Measurements from ENCODE around the gene OR52D1. TPM values are rescaled to one million over a fixed set of nuclear protein-coding genes. Genes with fewer than 3 reads are reported as not detected.

OR52D1 gene
- total and polyA plus RNA-seq, 9 donors: not detected

DNA sequence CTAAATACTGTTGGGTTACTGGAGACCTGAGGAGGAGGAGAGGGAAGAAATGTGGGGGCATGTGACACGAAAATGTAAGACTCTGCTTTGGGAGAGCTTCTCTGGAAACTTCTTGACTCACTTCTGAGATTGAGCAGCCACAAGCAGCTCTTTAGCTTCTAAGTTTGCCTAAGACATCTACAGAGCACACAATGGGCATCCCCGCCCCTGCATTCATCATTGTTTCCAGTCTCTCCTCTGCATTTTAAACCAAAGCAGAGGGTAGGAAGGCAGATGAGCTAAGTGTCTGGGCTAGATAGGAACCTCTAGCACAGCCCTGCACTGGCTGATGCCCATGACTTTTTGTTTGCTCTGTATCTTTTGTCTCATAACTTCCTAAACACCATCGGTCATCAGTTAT, 2.1 kb upstream of the OR52D1 start:
- no peak overlapping the region for H3K27ac ChIP-seq (ENCODE audit: low read length)
- H3K9me3 ChIP-seq (replicated peaks; ENCODE audit: control insufficient read depth, low read depth, low read length): no peaks in the 10 kb centered on the region
- H3K4me3 ChIP-seq (ENCODE audit: low read length): no peak overlapping the region
- H3K36me3 ChIP-seq (ENCODE audit: control insufficient read depth, insufficient read depth, low read length): no peaks in the 10 kb centered on the region
- H3K27me3 ChIP-seq (ENCODE audit: control insufficient read depth, insufficient read depth, low read length): no peaks in the 10 kb centered on the region
- no peak for DNase-seq
- no peaks in the 10 kb centered on the region for H3K4me1 ChIP-seq (ENCODE audit: control insufficient read depth, insufficient read depth, low read length)
- WGBS (ENCODE audit: insufficient coverage): no CpG with 5 or more reads among the region's 3 CpGs

DNA sequence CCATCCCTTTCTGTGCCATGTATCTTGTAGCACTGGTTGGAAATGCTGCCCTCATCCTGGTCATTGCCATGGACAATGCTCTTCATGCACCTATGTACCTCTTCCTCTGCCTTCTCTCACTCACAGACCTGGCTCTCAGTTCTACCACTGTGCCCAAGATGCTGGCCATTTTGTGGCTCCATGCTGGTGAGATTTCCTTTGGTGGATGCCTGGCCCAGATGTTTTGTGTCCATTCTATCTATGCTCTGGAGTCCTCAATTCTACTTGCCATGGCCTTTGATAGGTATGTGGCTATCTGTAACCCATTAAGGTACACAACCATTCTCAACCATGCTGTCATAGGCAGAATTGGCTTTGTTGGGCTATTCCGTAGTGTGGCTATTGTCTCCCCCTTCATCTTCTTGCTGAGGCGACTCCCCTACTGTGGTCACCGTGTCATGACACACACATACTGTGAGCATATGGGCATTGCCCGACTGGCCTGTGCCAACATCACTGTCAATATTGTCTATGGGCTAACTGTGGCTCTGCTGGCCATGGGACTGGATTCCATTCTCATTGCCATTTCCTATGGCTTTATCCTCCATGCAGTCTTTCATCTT, 414 bp downstream of the OR52D1 start:
- DNase-seq: no peak
- Histone ChIP-seq H3K4me1 (ENCODE audit: control insufficient read depth, insufficient read depth, low read length) (no peaks in the 10 kb centered on the region), H3K4me3 (ENCODE audit: low read length) (no peak overlapping the region), H3K27me3 (ENCODE audit: control insufficient read depth, insufficient read depth, low read length) (no peaks in the 10 kb centered on the region), H3K27ac (ENCODE audit: low read length) (no peak overlapping the region), H3K9me3 (replicated peaks; ENCODE audit: control insufficient read depth, low read depth, low read length) (no peaks in the 10 kb centered on the region), H3K36me3 (ENCODE audit: control insufficient read depth, insufficient read depth, low read length) (no peaks in the 10 kb centered on the region)
- 100% methylated on average over 3 of the region's 4 CpGs for WGBS (ENCODE audit: insufficient coverage)

GRCh38 chr11:5489576-5490357, 1.3 kb downstream of the OR52D1 start:
- Histone ChIP-seq H3K27ac (ENCODE audit: low read length) (no peak overlapping the region), H3K27me3 (ENCODE audit: control insufficient read depth, insufficient read depth, low read length) (no peaks in the 10 kb centered on the region), H3K4me1 (ENCODE audit: control insufficient read depth, insufficient read depth, low read length) (no peaks in the 10 kb centered on the region), H3K4me3 (ENCODE audit: low read length) (no peak overlapping the region), H3K36me3 (ENCODE audit: control insufficient read depth, insufficient read depth, low read length) (no peaks in the 10 kb centered on the region), H3K9me3 (replicated peaks; ENCODE audit: control insufficient read depth, low read depth, low read length) (no peaks in the 10 kb centered on the region)
- no peak for DNase-seq
- WGBS (ENCODE audit: insufficient coverage): 0% methylated on average over 2 of the region's 5 CpGs

DNA sequence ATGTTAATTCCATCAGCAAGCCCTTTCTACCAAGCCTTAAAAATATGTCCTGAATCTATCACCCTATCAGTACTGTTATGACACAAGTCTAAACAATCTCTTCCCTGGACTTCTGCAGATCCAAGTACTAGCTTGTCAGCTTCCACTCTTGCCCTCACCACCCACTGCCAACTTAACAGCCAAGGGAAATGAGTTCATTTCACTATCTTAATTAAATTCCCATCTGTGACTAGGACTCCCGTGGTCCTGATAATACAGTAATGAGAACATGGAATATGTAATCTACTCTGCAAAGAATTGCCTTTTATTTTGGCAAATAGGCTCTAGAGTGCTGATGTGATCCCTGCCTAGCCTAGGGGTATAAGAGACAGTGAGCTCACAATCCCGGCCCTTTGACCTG, 11.2 kb downstream of the OR52D1 start:
- Histone ChIP-seq H3K4me1 (ENCODE audit: control insufficient read depth, insufficient read depth, low read length) (no peaks in the 10 kb centered on the region), H3K27me3 (ENCODE audit: control insufficient read depth, insufficient read depth, low read length) (no peaks in the 10 kb centered on the region), H3K27ac (ENCODE audit: low read length) (no peak overlapping the region), H3K36me3 (ENCODE audit: control insufficient read depth, insufficient read depth, low read length) (no peaks in the 10 kb centered on the region), H3K4me3 (ENCODE audit: low read length) (no peak overlapping the region), H3K9me3 (replicated peaks; ENCODE audit: control insufficient read depth, low read depth, low read length) (no peaks in the 10 kb centered on the region)
- no peak for DNase-seq
- no CpG with 5 or more reads among the region's 2 CpGs for WGBS (ENCODE audit: insufficient coverage)

DNA sequence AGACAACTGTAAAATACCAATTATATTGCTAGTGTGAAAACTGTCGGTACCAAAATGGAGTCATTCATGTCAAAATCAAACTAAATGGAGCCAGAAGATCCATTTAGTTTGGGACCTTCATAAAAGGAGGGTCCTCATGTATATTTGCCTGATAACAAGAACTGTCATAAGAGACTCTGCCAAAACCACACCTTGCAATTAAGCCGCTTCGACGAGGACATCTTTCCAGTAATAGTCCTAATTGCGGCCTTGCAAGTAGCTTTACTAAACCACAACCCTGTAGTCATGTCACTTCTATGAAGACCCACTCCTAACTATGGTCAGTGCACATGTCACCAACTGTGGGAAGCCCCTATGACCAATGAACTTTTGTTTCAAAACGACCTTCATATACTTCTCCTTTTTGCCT, 11.9 kb downstream of the OR52D1 start:
- no peaks in the 10 kb centered on the region for H3K27me3 ChIP-seq (ENCODE audit: control insufficient read depth, insufficient read depth, low read length)

GRCh38 chr11:5504403-5504921, 16.0 kb downstream of the OR52D1 start:
- H3K27me3 ChIP-seq (ENCODE audit: control insufficient read depth, insufficient read depth, low read length): no peaks in the 10 kb centered on the region
- no CpG with 5 or more reads among the region's 2 CpGs for WGBS (ENCODE audit: insufficient coverage)
- no peak for DNase-seq
- no peaks in the 10 kb centered on the region for H3K36me3 ChIP-seq (ENCODE audit: control insufficient read depth, insufficient read depth, low read length)
- no peak overlapping the region for H3K27ac ChIP-seq (ENCODE audit: low read length)
- peaks cover 9% of the 10 kb centered on the region for H3K4me1 ChIP-seq (ENCODE audit: control insufficient read depth, insufficient read depth, low read length)
- no peak overlapping the region for H3K4me3 ChIP-seq (ENCODE audit: low read length)
- H3K9me3 ChIP-seq (replicated peaks; ENCODE audit: control insufficient read depth, low read depth, low read length): no peaks in the 10 kb centered on the region

More for the DNA sequence above, 11.9 kb downstream of the OR52D1 start:
- Histone ChIP-seq H3K9me3 (replicated peaks; ENCODE audit: control insufficient read depth, low read depth, low read length) (no peaks in the 10 kb centered on the region), H3K27ac (ENCODE audit: low read length) (no peak overlapping the region), H3K4me1 (ENCODE audit: control insufficient read depth, insufficient read depth, low read length) (no peaks in the 10 kb centered on the region), H3K4me3 (ENCODE audit: low read length) (no peak overlapping the region), H3K36me3 (ENCODE audit: control insufficient read depth, insufficient read depth, low read length) (no peaks in the 10 kb centered on the region)
- 67% methylated on average over 1 of the region's 6 CpGs for WGBS (ENCODE audit: insufficient coverage)
- no peak for DNase-seq

GRCh38 chr11:5505363-5506048, 17.0 kb downstream of the OR52D1 start:
- Histone ChIP-seq H3K4me3 (ENCODE audit: low read length) (no peak overlapping the region), H3K4me1 (ENCODE audit: control insufficient read depth, insufficient read depth, low read length) (peaks cover 9% of the 10 kb centered on the region), H3K36me3 (ENCODE audit: control insufficient read depth, insufficient read depth, low read length) (no peaks in the 10 kb centered on the region), H3K27ac (ENCODE audit: low read length) (no peak overlapping the region), H3K9me3 (replicated peaks; ENCODE audit: control insufficient read depth, low read depth, low read length) (no peaks in the 10 kb centered on the region), H3K27me3 (ENCODE audit: control insufficient read depth, insufficient read depth, low read length) (no peaks in the 10 kb centered on the region)
- DNase-seq: no peak
- WGBS (ENCODE audit: insufficient coverage): 64% methylated on average over 5 of the region's 9 CpGs

GRCh38 chr11:5507177-5507932, 18.9 kb downstream of the OR52D1 start:
- Histone ChIP-seq H3K27ac (ENCODE audit: low read length) (no peak overlapping the region), H3K4me3 (ENCODE audit: low read length) (no peak overlapping the region), H3K27me3 (ENCODE audit: control insufficient read depth, insufficient read depth, low read length) (no peaks in the 10 kb centered on the region), H3K4me1 (ENCODE audit: control insufficient read depth, insufficient read depth, low read length) (peaks cover 9% of the 10 kb centered on the region), H3K36me3 (ENCODE audit: control insufficient read depth, insufficient read depth, low read length) (no peaks in the 10 kb centered on the region), H3K9me3 (replicated peaks; ENCODE audit: control insufficient read depth, low read depth, low read length) (no peaks in the 10 kb centered on the region)
- DNase-seq: no peak
- WGBS (ENCODE audit: insufficient coverage): 71% methylated on average over 8 of the region's 9 CpGs

DNA sequence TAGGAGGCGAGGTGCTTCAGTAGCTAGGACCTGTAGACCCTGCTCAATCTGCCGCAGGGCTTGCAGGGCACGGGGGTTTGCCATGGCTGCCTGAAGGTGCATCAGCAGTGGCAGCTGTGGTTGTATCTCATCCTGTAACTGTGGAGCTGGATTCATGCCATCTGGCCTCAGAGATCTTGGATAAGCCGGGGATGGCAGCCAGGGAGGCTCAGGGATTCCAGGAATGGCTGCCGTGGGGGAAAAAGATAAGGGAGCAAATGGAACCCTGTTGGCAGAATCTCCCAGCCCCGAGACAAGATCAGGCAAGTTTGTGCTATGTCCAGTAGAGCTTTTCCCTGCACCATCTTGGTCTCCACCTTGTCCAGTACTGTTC, 19.4 kb downstream of the OR52D1 start:
- DNase-seq: peak; percentile 29
- H3K4me3 ChIP-seq (ENCODE audit: low read length): no peak overlapping the region
- WGBS (ENCODE audit: insufficient coverage): 71% methylated on average over 4 of the region's 6 CpGs
- peaks cover 9% of the 10 kb centered on the region for H3K4me1 ChIP-seq (ENCODE audit: control insufficient read depth, insufficient read depth, low read length)
- no peaks in the 10 kb centered on the region for H3K36me3 ChIP-seq (ENCODE audit: control insufficient read depth, insufficient read depth, low read length)
- H3K27ac ChIP-seq (ENCODE audit: low read length): no peak overlapping the region
- H3K9me3 ChIP-seq (replicated peaks; ENCODE audit: control insufficient read depth, low read depth, low read length): no peaks in the 10 kb centered on the region
- H3K27me3 ChIP-seq (ENCODE audit: control insufficient read depth, insufficient read depth, low read length): no peaks in the 10 kb centered on the region

GRCh38 chr11:5508605-5509004, 20.1 kb downstream of the OR52D1 start:
- no peak for DNase-seq
- WGBS (ENCODE audit: insufficient coverage): 99% methylated on average over 8 of the region's 8 CpGs

More at GRCh38 chr11:5508605-5509004, 20.1 kb downstream of the OR52D1 start:
- peaks cover 9% of the 10 kb centered on the region for H3K4me1 ChIP-seq (ENCODE audit: control insufficient read depth, insufficient read depth, low read length)
- no peaks in the 10 kb centered on the region for H3K36me3 ChIP-seq (ENCODE audit: control insufficient read depth, insufficient read depth, low read length)
- H3K4me3 ChIP-seq (ENCODE audit: low read length): no peak overlapping the region
- H3K27ac ChIP-seq (ENCODE audit: low read length): no peak overlapping the region
- no peaks in the 10 kb centered on the region for H3K9me3 ChIP-seq (replicated peaks; ENCODE audit: control insufficient read depth, low read depth, low read length)
- no peaks in the 10 kb centered on the region for H3K27me3 ChIP-seq (ENCODE audit: control insufficient read depth, insufficient read depth, low read length)

All from muscle of leg (tissue), 11 donors.